IPS-NIHi11 (cell line): ENCODE results near the gene IQCF5.
"Not testable (repeated sequence)": the region's sequence is repeated elsewhere in the genome, so short reads cannot be mapped to it uniquely, and the experiment has no call there.

Experiments used
- DNase-seq: peaks from one replicate; pipeline ENCODE4 v3.0.0; 2012; ENCODE audit warnings: mixed read lengths, low spot score

The IQCF5 gene

DNA sequence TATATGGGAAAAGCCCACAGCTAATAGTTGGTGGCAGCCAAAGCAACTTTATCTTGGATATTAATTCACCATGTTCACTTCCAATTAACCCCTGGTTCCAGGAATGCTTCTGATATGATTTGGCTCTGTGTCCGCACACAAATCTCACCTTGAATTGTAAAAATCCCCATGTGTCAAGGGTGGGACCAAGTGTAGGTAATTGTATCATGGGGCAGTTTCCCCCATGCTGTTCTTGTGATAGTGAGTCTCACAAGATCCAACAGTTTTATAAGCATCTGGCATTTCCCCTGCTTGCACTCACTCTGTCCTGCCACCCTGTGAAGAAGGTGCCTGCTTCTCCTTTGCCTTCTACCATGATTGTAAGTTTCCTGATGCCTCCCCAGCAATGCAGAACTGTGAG lies 6.5 kb downstream of the IQCF5 start:
- not testable (repeated sequence) for DNase-seq

DNA sequence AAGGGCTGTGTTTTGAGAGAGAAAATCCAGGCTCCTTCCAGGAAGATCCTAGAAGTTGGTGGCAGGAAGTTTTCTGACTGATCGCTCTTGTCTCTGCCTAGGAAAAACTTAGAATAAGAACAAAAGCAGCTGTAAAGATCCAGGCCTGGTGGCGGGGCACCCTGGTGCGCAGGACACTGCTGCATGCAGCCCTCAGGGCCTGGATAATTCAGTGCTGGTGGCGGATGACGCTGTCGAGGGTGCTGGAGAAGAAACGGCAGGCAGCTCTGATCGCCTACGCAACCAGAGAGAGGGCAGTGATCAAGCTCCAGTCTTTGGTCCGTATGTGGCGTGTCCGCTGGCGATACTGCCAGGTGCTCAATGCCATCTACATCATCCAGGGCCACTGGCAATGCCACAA lies 12.5 kb downstream of the IQCF5 start:
- DNase-seq: no peak

DNA sequence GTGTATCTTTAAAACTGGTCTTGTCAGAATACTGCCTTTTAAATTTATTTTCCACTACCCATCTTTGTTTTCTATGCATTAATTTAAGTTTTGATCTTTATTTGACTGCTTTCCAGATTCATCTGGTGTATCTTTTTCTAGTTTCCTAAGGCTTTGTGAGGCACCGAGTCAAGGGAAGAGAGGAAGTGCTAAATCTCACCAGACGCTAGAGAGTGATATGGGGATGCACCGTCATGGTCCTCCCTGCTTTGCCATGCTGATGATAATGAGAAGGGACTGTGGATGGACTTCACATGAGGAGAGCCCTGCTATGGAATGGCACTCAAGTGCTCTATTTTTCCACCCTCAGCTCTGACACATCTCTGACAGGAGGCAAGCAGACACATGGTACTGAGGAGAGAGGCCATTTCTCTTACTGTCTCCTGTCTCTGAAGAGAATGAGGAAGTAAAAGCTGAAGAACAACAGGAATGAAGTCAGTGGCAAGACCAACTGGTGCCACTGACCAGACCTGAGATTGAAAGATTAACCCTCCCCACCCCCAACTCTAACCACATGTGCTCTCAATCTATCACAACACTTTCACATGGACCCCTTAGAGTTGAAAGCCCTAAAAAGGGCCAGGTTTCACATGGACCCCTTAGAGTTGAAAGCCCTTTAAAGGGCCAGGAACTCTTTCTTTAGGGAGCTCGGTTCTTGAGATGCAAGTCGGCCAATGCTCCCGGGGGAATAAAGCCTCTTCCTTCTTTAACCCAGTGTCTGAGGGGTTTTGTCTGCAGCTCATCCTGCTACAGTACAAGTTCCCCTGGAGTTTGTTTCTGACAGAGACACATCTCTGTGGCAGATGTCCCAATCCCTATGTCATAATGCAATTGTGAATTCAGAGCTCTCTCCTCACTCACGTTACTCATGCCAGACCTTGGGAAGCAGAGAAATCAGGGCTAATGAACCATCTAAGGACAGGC lies 14.4 kb downstream of the IQCF5 start, which contains the start of gene IQCF2:
IQCF2 (plus strand) TSS at position 913 of the 963 bp plus-strand sequence. CDS start 52 bp downstream, outside the sequence.
- DNase-seq: no peak

DNA sequence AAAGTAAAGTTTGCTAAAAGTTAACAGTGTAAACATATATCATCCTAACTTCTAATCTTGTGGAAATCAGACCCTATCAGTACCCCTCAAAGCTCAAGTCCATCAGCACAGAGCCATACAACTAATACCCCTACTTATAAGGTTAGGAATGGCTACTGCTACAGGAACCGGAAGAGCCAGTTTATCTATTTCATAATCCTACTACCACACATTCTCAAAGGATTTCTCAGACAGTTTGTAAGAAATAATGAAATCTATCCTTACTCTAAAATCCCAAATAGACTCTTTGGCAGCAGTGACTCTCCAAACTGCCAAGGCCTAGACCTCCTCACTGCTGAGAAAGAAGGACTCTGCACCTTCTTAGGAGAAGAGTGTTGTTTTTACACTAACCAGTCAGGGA lies 20.0 kb downstream of the IQCF5 start:
- not testable (repeated sequence) for DNase-seq

- DNase-seq: peak; percentile 33
These were observed 30.3 kb downstream of the IQCF5 start for GRCh38 chr3:51845129-51845528.

- no peak for DNase-seq
These were observed 38.8 kb downstream of the IQCF5 start for GRCh38 chr3:51836606-51837005.

DNA sequence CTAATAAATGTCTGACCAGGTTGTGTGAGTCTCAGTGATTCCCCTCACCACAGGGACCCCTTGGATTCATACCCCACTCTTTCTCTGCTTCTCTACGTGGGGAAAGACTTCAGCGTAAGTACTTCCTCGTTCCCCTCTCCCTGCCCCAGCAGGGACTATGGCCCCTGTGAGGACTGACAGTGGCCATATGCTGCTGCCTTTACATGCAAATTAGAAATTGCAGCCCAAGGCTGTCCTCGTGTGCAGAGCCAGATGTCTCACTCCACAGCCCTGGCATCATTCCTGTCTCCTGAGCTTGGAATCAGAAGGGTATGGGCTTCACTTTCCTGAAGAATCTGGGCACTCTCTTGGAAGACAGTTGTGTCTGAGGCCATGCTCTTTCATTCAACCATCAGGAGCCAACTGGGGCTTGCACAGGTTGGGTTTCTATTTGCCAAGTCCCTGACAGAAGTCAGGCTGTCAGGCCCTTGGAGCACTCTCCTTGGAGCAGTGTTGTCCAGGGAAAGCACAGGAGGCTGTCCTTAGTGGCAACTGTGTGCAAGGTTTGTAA lies 44.5 kb downstream of the IQCF5 start:
- no peak for DNase-seq

DNA sequence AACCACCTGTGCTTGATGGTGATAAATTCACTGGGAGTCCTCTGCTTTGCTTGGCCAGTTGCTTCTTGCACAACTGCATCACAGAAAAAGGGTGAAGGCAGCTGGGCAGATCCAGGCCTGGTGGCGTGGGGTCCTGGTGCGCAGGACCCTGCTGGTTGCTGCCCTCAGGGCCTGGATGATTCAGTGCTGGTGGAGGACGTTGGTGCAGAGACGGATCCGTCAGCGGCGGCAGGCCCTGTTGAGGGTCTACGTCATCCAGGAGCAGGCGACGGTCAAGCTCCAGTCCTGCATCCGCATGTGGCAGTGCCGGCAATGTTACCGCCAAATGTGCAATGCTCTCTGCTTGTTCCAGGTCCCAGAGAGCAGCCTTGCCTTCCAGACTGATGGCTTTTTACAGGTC lies 45.1 kb downstream of the IQCF5 start:
- DNase-seq: no peak

GRCh38 chr3:51828297-51828696 lies 47.1 kb downstream of the IQCF5 start:
- no peak for DNase-seq
